Activated gamma-delta T cell (primary cell): Measurements from ENCODE around the gene DCX.

Source experiments
- DNase-seq: peaks from one replicate; lab custom pipeline; 2025; lab: John Stamatoyannopoulos, UW

DCX gene

DNA sequence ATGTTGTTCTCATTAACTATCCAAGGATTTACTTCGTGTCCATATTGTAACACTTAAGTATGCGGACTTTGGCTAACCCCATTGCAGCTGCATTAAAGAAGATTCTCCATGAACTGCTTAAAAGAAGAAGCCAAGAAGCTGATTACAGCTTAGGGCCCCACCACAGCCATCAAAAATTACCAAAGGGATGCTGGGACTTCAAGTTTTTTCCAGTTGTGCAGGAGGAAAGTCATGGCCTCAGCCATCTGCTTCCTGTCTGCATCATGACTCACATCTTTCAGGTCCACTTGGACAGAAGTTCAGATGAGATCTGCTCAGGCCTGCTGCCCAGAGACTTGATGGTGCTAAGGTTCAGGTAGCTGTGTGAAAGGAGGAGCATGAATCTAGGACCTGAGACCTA is 102.9 kb downstream of the DCX start:
- no peak for DNase-seq

DNA sequence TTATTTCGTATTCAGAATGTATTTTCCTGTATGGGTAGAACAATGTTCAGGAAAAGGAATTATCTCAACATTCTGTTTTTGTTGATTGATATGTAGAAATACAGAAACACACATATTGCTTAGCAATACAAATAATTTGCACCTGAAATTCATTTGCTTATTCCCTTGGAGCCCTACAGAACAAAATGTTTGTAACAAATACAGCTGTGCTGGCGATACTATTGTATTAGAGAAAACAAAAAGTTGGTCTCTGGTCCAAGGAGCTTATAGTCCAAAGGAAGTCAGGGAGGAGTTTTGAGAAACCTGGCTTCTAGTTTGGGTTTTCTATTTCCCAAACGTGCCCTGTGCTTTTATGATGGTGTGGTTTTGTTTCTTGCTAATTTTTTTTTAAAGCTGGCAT is 104.0 kb downstream of the DCX start:
- DNase-seq: no peak

DNA sequence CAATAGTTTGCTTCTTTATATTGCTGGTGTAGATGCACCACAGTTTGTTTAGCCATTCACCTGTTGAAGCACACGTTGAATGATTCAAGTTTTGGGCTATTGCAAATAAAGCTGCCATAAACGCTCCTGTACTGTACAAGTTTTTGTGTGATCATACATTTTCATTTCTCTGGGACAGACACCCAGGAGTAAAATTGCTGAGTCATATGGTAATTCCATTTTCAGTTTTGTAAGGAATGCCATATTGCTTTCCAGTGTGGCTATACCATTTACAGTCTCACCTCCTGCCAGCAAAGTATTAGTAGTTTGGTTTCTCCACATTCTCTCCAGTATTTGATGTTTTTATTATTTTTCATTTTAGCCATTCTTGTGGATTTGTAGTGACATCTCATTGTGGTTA is 109.7 kb downstream of the DCX start:
- no peak for DNase-seq

DNA sequence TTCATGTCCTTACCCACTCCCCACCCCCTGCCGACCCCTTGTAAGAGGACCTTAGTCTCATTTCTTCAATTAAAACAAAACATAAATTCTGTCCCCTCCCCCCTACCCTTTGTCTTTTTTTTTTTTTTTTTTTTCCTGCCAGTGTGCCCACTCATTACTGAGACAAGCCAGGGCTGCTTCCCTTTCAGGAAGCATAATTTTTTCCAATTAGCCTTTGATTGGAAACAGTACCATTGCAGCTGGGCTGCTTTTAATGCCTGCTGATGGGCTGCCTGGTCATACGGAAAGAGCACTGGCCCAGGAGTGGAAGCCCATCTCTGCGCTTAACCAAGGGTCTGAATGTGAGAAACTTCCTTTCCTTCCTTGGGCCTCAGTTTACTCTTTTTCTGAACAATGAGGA is 123.2 kb downstream of the DCX start:
- no peak for DNase-seq

DNA sequence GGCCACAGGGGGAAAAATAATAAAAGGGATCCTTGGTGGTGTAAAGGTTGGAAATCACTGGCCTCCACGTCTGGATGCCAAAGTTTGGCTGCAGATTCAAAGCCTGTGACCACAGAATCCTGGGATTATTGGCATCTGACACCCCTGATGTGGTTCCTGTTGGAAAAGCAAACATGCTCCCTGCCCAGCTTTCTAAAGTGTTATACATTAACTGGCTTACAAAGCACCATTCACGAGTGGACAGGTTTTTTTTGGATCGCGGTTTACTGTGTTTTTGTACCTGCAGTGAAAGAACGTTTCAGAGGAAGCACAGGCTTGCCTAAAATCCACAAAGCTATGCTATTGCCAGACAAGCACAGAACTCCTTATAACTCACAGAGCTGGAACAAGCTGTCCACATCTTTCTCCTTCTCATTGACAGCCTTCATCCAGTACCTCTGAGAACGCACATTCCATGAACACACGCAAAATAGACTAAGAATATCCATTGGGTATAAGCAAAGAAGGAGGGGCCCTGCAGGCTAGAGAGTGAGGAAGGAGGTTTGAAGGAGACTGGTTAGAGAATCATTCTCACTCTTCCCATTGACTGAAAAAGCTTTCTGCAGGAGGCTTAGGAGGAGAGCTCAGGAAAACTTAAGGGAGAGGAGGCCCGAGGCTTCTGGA is 127.2 kb downstream of the DCX start:
- no peak for DNase-seq

DNA sequence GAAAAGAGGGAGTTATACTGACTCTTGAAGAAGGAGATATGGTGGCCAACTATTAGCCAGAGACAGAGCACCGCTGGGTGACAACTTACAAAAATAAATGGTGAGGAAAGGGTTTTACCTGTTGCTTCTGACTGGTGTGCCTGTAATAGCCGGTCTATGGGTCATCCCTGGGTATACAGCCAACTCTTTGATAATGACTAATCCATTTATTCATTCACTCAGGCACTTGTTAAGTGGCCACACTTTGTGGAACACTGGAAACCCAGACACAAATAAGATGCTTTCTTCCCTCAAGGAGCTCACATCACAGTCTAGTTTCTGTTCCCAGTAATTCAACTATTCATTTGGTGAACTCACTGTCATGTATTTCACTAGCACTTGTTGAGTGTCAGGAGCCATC is 128.5 kb downstream of the DCX start:
- no peak for DNase-seq

DNA sequence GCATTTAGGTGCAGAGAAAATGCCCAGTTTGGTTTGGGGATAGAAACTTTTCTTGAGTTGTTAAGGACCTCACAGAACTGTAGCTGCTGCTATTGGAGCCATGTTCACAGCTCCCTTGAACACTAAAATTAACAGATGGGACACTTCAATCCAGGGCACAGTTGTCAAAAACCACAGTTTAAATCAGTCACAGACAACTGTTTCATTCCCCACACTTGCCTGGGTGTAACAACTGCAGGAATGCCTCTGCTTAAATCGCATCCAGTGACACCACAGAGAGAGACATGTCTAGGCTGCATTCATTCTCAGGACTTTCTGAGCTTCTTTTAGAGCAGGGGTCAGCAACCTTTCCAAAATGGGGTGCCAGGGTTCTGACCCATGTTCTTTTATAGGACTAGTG is 129.0 kb downstream of the DCX start:
- DNase-seq: no peak

DNA sequence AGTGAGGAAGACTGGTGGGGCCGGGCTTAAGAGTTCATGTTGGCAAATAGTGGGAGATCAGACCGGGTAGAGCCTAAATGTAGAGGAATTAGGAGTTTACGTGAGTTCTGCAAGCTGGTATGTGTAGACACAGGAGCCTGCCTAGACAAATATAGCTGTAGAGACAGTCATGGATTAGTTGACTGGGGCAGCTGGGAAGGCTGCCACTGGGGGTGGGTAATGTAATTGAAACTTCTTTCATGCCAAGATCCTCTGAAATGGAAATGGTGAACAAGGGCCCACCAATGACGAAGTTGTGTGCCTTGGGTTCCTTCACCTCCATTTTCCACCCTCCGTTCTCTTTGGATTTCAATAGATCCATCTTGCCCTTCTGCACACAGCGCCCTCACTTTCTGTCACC is 129.9 kb downstream of the DCX start:
- no peak for DNase-seq

DNA sequence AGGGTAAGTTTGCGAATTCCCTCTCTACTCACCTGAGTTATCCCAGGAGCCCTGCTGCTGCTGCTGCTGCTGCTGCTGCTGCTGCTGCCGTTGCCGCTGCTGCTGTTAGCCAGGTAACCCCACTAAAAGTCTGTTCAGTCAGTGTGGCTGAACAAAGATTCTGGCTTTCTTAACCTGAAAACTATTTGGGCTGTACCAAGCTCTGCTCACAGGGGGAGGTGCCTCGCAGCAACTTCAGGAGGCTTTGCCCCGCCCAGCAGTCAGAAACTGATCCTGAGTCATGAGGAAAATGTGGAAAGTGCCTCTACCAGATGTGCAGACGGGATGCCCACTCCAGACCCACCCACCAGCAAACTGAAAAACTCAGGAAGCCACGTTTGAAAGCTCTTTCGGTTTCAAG is 141.7 kb downstream of the DCX start, which contains the start of gene CAPN6:
Gene CAPN6, minus strand, starts transcription at position 145 of the 400 bp plus-strand sequence. CDS start 6,547 bp downstream, outside the sequence.
- no peak for DNase-seq

DNA sequence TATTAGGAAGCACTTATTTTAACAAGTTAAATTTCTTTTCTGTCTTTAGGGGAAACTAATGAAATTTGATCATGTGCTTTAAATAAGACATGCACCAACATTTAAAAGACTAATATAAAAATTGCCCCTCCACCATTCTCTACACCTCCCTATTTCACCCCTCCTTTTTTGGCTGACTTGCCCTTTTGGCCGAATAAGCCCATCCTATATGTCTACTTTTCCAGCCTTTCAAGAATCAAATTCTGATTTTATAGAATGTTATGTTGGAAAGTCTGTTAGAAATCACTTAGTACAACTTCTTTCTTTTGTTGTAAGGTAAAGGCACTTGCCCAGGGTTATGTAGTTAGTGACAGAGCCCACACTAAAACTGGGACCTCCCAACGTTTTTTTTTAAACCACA is 143.5 kb downstream of the DCX start:
- no peak for DNase-seq

DNA sequence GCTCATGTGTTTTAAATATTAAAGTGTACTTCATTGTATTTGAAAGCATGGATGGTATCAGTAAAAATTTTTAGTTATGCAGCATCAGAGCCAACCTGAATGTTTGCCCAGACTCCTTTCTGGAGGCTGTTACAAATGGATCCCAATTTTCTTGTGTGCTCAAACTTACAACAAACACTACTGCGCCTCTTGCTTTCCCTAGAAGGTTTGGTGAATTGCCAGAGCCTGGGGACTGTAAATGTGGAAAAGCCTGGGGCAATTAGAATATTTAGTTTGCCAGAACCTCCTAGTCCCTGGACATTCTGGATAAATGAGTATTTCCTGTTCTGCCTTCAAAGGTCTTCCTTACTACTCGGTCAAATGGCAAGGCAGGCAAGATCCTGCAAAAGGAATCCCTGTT is 146.5 kb downstream of the DCX start:
- DNase-seq: no peak

DNA sequence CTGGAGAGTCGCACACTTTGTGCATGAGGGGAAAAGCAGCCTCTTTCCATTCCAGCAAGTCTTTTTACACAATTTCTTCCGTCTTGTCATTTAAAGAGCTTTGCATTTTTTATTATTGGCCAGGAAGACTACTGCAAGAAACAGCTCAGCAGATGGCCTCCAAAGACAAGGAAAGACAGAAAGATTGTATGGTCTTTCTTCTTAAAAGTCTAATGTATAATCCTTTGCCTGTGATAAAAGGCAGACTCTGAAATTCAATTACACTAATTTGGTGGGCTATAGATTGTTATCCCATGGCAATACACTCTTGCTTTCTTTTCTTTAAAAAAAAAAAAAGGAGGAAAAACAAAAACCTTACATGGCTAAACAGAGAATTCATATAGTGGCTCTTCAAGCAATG is 147.6 kb downstream of the DCX start:
- DNase-seq: no peak

DNA sequence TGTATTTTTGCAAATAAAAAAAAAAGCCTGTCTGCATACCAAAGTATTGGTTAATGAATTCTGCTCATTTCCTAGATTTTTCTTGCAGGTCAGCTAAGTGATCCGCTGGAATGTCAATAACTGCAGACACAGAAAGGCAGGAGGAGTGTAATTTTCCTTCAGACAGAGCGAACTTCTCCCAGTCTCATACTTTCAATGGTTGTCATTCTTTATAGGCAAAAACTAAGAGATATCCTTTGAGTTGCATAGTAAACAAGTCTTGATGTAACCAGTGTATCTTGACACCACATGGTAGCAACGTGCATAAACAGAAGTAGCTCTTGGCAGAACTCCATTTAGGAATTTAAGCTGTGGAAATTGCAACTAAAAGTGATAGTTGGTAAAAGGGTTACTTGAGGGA is 149.9 kb downstream of the DCX start:
- no peak for DNase-seq

DNA sequence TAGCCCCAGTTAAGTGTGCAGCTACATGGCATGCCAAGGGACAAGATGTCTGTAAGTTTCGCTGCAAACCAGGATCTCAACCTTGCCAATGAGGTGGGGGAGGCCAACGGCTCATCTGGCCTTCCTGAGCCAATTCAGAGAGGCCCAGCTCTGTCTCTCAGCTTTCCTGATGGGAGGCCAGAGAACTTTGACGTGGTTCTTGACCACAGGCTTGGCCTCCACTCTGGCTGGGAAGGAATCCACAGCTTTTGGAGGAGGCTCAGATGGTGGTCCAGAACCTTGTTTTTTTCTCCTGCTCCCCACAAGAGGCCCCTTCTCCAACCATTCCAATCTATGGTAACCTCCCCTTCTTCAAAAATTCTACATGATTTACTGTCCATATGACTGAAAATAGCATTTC is 151.5 kb downstream of the DCX start:
- DNase-seq: no peak

DNA sequence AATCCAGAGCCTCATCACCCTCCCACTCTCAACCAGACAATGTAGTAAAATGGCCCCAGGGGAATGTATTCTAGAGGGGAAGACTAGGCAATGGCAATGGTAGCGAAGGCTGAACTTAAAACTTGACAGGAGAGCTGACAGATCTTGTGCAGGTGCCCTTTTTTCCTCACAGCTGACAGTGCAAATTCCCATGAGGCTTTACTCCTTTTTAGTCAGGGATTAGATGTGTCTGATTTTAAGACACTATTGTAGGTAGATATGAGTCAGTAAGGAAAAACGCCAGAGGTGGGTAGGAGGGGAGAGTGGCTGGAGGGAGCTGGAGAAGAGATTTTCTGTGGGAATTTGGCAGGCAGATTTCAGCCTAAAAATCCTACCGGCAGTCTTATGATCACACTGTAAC is 152.4 kb downstream of the DCX start:
- DNase-seq: no peak

DNA sequence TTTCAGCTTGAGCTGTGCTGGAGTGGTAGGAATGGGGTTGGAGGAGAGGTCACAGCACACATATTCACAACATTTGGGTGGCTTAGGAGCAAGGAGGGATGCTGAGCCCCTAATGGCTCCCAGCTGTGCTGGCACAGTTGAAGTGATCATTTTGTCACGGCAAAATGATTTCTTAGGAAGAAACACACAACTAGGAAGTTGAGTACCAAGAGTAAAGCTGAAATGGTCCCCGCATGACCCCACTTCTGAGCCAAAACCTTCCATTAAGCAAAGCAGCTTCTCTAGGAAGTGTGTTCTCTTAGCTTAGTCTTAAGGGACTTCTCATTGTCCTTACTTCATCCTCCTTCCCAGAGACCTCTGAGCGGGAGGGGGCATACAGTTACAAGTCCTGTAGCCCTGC is 154.3 kb downstream of the DCX start:
- no peak for DNase-seq

DNA sequence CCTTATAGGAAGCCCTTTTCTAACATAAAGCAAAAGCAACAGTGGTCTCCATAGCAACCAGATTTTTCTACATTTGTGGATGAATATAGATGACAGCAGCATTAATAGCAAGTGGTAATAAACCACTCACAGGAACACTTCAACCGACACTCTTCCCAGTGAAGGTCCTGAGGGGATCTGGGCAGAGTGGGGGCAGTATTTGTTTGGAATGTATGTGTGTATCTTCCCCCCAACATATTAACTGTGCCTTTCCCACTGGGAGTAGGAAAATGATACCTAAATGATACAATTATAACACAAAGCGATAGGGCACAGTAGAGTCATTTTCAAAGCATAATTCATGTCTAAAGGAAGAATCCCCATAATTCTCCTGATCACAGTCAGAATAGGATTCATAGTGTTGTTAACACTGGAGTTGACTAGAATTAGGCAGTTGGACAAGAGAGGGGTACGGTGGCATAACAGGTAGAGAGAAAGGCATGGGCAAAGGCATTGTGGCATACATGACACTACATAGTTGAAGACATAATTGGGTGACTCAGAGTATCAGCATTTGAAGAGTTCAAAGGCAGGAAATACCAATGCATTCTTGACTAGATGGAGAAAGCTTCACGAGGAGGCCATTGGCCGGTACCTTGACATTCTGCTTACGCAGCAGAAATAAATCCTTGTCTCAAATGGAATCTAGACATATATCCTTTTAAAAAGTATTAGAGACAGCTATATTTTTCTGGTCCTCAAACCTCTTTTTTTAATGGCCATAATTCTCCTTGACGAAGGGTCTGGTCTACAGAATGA is 156.9 kb downstream of the DCX start:
- DNase-seq: no peak

DNA sequence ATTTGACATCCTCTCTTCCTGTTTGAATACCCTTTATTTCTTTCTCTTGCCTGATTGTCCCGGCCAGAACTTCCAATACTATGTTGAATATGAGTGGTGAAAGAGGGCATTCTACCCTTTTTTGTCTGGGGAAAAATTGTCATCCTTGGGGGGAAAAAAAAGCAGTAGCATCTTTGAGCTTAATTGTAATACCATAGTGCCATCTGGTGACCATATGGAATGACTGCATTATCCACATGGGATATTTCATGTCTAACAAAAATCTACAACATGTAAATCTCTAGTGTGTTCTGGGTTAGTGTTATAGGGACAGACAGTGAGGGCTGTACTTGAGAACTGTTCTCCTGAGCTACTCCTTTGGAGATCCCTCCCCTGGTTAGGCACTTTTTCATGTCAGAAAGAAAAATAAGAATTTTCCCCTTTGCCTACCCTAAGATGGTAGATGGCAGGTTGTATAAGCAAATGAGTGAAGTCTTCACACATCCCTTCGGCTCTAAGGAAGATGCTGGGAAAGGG is 167.7 kb downstream of the DCX start:
- no peak for DNase-seq
